ENCODE results near the gene FTCD.

Gene FTCD

GRCh38 chr21:46124083-46124925 lies 31.1 kb downstream of the FTCD start:
- DNase-seq (ENCODE audit: low read depth in 2 of 2): no peak

DNA sequence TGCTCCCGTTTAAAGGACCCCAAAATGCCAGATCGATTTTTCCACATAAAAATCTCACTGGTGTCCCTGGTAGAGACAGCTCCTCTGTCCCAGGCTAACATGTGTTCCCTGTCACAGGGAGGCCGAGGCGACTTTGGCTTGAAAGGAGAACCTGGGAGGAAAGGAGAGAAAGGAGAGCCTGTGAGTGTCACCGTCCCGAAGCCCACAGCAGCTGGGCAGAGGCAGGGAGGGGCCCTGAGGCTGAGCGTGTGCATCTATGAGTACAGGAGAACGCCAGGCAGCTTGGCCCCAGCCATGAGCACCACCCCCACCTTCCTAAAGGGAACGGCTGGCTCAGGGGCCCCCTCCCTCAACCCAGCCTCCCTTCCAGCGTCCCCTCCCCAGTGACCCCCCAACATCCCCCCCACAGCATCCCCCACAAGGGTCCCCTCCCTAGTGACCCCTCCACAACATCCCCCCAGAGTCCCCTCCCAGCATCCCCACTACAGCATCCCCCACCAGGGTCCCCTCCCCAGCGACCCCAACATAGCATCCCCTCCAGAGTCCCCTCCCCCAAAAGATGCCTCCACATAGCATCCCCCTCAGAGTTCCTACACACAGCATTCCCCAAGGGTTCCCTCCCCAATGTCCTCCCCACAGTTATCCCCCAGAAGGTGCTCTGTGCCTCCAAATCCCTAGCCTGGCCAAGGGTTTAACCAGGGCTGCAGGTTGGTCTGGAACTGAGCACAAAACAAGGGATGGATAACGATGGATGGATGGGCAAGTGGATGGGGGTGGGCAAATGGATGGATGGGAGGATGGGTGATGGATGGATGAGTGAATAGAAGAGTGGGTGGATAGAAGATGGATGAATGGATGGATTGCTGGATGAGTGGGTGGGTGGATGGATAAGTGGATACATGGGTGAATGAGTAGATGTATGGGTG lies 32.4 kb downstream of the FTCD start:
- no peak for DNase-seq (ENCODE audit: low read depth in 2 of 2)

DNA sequence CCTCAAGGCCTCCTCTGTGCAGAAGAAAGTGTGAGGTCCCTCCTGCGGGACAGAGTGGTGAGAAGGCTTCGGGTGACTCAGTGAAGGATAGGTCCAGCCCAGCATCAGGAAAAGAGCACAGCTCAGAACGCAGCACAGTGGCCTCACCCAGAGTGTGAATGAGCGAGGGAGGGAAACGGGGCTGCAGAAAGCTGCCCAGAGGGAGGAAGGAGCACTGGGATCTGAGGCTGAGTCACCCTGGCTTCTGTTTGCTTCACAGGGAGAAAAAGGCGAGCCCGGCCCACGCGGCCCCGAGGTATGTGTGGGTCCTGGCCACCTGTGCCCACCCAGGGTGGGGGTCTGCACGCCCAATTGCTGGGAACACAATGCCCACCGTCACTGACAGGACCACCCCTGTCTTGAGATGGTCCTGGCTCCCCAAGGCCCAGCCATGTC lies 33.1 kb downstream of the FTCD start:
- no peak for DNase-seq (ENCODE audit: low read depth in 2 of 2)

GRCh38 chr21:46121286-46122221 lies 33.8 kb downstream of the FTCD start:
- DNase-seq (ENCODE audit: low read depth in 2 of 2): no peak

DNA sequence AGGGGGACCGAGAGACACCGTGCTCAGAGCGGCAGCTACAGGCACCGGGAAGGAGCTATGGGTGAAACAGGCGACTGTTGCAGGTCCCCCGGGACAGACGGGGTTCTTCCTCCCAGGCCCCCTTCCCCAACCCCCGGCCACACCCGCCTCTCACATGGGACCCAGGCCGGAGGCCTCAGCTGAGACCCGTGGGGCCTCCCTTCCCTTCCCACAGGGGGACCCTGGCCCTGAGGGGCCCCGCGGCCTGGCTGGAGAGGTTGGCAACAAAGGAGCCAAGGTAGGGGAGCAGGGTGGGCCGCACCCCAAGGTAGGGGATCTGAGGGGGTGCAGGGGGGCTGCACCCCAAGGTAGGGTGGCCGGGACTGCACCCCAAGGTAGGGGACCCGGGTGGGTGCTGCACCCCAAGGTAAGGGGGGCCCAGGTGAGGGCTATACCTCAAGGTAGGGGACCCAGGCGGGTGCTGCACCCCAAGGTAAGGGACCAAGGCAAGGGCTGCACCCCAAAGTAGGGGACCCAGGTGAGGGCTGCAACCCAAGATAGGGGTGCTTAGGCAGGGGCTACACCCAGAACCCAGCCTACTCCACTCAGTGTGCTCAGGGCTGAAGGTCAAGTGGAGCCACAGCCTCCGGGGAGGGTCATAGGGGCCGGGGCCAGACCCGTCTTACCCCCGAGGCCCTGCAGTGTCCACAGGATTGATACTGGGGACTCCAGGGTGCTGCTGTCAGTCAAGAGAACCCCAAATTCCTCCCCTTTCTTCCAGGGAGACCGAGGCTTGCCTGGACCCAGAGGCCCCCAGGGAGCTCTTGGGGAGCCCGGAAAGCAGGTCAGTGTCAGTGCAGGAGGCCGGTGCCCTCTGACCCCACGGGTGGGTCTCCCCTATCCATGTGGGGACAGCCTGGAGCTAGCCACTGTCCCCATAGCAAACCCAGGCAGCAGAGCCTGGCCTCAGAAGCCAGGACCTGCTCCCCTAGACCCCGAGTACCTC lies 34.8 kb downstream of the FTCD start:
- no peak for DNase-seq (ENCODE audit: low read depth in 2 of 2)

- no peak for DNase-seq (ENCODE audit: low read depth in 2 of 2)
These were observed 35.6 kb downstream of the FTCD start for GRCh38 chr21:46119637-46120271.

DNA sequence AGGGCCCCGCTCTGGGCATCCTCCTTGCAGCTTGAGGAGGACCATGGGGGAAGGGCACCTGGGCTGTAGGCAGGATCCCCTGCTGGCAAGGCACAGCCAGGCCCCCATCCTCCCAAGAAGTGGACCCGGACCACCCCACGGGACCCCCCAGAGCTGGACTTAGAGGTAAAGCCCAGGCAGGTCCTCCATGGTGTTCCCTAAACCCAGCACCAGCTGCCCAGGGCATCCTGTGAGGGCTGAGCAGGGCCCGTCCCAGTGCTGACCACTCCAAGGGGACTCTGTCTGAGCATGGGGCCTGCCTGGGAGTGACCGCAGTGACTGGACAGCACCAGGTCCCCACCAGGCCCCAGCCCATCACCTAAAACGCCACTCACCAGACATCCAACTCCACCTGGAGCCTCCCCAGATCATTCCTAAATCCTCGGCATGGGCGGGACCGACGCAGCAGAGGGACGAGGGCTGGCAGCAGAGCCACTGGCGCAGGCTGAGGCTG lies 36.2 kb downstream of the FTCD start:
- DNase-seq (ENCODE audit: low read depth in 2 of 2): no peak

DNA sequence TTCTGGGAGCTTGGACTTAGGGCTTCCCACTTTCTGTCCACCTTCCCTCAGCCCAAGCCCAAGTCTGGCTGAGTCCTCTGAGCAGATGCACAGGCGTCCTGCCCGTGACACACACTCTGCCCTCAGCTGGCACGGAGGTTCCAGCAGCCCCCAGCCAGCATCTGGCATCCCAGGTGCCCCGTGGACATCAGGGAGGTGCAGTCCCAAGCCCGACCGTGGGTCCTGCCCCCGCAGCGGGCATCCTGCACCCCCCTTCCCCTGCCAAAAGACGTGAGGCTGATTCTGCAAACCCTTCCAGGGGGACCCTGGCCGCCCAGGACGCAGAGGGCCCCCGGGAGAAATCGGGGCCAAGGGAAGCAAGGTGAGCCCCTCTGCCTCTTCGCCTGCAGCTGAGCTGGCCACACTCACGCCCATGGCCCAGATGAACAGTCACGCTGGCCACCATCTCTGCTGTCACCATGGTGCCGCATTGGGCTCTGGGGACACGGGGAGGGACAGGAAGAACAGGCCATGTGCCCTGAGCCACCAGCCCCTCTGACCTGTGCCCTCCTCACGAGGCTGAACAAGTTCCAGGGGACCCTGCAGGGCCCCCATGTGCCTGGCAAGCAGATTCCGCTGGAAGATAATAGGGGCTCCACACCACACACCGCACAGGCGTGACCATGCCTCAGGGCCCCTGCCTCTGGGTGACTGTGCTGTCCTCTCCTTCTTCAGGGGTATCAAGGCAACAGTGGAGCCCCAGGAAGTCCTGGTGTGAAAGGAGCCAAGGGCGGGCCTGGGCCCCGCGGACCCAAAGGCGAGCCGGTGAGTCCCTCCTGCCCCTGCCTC lies 36.8 kb downstream of the FTCD start:
- no peak for DNase-seq (ENCODE audit: low read depth in 2 of 2)

- no peak for DNase-seq (ENCODE audit: low read depth in 2 of 2)
These were observed 37.6 kb downstream of the FTCD start for GRCh38 chr21:46117586-46118315.

GRCh38 chr21:46116776-46117585 lies 38.4 kb downstream of the FTCD start:
- no peak for DNase-seq (ENCODE audit: low read depth in 2 of 2)

GRCh38 chr21:46116189-46116775 lies 39.1 kb downstream of the FTCD start:
- DNase-seq (ENCODE audit: low read depth in 2 of 2): no peak

- no peak for DNase-seq (ENCODE audit: low read depth in 2 of 2)
These were observed 39.8 kb downstream of the FTCD start for GRCh38 chr21:46115441-46116188.

- DNase-seq (ENCODE audit: low read depth in 2 of 2): no peak
These were observed 40.4 kb downstream of the FTCD start for GRCh38 chr21:46114963-46115362.

DNA sequence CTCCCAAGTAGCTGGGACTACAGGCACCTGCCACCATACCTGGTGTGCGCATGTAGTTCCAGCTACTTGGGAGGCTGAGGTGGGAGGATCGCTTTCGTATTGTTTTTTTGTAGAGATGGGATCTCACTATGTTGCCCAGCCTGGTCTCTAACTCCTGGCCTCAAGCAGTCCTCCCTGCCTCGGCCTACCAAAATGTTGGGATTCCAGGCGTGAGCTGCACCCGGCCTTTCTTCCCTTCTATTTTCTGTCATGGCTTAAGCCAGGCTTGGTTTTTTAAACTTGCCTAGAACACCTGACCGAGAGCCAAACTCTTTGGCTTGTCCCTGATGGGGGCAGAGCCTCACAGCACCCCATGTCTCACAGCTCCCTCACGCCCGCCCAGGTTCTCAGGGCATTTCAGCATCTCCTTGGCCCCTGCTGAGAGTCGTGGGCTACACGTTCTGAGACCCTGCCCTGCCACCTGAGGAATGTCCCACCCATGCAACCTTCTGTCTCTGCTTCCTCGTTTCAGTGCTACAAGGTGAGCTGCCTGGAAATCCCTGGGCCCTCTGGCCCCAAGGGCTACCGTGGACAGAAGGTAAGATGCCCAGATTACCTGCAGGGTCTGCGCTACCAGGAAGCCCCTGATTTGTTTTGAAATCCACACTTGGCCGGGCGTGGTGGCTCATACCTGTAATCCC lies 41.7 kb downstream of the FTCD start:
- no peak for DNase-seq (ENCODE audit: low read depth in 2 of 2)

GRCh38 chr21:46112725-46113215 lies 42.6 kb downstream of the FTCD start:
- DNase-seq (ENCODE audit: low read depth in 2 of 2): no peak
